ENCODE measurements around the gene TMIGD1.

Gene TMIGD1

GRCh38 chr17:30379303-30379902, 45.5 kb upstream of the TMIGD1 start:
- peak overlapping the region; percentile 74 for H3K4me3 ChIP-seq (ENCODE audit: low read depth, low read length)
- peak; percentile 47 for DNase-seq (ENCODE audit: low read depth)
- TF ChIP-seq POLR2A (IDR thresholded peaks at IDR 0.05; ENCODE audit: extremely low read depth, insufficient read length) (no peak), MAX (IDR thresholded peaks at IDR 0.05; ENCODE audit: low read depth, low read length) (peak; percentile 23; the same call in 1 of the 2 replicates)

DNA sequence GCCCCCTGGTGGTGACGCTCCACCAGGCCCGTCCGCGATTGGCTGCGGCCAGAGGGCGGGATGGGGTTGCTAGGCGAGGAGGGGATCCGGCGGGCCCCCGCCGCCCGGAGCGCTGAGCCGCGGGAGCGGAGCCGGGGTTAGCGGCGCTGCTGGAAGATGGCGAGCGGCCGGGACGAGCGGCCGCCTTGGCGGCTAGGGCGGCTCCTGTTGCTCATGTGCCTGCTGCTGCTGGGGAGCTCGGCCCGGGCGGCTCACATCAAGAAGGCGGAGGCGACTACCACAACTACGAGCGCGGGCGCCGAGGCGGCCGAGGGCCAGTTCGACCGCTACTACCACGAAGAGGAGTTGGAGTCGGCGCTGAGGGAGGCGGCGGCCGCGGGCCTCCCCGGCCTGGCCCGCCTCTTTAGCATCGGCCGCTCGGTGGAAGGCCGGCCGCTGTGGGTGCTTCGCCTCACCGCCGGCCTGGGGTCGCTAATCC, 45.0 kb upstream of the TMIGD1 start, which contains the start of gene CPD:
Gene CPD (plus strand): TSS at position 103 of the 478 bp plus-strand sequence. CDS start 54 bp downstream, at position 157.
- DNase-seq (ENCODE audit: low read depth), result peak; percentile 97
- TF ChIP-seq MAX (IDR thresholded peaks at IDR 0.05; ENCODE audit: low read depth, low read length) (no peak), POLR2A (IDR thresholded peaks at IDR 0.05; ENCODE audit: extremely low read depth, insufficient read length) (peak; percentile 75), CTCF (IDR thresholded peaks at IDR 0.05; ENCODE audit: low read depth, low read length) (no peak), MYC (IDR thresholded peaks at IDR 0.05; ENCODE audit: low read depth, low read length) (no peak)

DNA sequence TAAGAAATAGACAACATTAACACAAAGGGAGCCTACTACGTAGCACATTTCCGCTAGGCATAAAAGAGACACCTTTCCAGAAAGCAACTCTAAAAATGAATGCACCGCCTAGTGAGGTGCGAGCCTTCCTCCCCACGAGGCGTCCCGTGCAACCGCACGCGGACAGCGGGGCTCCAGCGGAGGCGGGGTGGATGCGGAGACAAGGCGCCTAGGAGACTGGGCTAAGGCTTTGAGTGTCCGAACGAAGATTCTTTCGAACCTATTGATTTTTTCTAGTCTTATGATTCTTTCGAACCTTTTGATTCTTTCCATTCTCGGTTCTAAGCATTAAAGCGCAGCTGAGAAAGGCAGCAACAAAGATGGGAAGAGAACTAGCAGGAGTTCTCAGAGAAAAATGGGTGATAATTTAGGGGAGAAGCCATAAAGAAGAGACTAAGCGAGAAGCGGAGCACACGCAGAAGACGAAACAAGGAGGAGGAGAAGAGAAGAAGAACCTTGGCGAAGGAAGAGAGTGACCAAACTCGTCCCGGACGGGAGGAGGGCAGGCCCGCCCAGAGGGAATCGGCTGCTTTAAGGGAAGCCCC, 44.5 kb upstream of the TMIGD1 start:
- H3K4me3 ChIP-seq (ENCODE audit: low read depth, low read length), result peak overlapping the region; percentile 51
- DNase-seq (ENCODE audit: low read depth), result no peak
- TF ChIP-seq POLR2A (IDR thresholded peaks at IDR 0.05; ENCODE audit: extremely low read depth, insufficient read length) (no peak), CTCF (IDR thresholded peaks at IDR 0.05; ENCODE audit: low read depth, low read length) (no peak), MYC (IDR thresholded peaks at IDR 0.05; ENCODE audit: low read depth, low read length) (no peak), MAX (IDR thresholded peaks at IDR 0.05; ENCODE audit: low read depth, low read length) (no peak)

More for the DNA sequence above, 45.0 kb upstream of the TMIGD1 start, which contains the start of gene CPD:
- peak within 1 kb of the TSS; percentile 74 for H3K4me3 ChIP-seq (ENCODE audit: low read depth, low read length)

- TF ChIP-seq MYC (IDR thresholded peaks at IDR 0.05; ENCODE audit: low read depth, low read length) (no peak), POLR2A (IDR thresholded peaks at IDR 0.05; ENCODE audit: extremely low read depth, insufficient read length) (no peak), MAX (IDR thresholded peaks at IDR 0.05; ENCODE audit: low read depth, low read length) (no peak), CTCF (IDR thresholded peaks at IDR 0.05; ENCODE audit: low read depth, low read length) (no peak)
- no peak for DNase-seq (ENCODE audit: low read depth)
- no peak overlapping the region for H3K4me3 ChIP-seq (ENCODE audit: low read depth, low read length)
Observed at GRCh38 chr17:30377574-30378240, 43.9 kb upstream of the TMIGD1 start.

DNA sequence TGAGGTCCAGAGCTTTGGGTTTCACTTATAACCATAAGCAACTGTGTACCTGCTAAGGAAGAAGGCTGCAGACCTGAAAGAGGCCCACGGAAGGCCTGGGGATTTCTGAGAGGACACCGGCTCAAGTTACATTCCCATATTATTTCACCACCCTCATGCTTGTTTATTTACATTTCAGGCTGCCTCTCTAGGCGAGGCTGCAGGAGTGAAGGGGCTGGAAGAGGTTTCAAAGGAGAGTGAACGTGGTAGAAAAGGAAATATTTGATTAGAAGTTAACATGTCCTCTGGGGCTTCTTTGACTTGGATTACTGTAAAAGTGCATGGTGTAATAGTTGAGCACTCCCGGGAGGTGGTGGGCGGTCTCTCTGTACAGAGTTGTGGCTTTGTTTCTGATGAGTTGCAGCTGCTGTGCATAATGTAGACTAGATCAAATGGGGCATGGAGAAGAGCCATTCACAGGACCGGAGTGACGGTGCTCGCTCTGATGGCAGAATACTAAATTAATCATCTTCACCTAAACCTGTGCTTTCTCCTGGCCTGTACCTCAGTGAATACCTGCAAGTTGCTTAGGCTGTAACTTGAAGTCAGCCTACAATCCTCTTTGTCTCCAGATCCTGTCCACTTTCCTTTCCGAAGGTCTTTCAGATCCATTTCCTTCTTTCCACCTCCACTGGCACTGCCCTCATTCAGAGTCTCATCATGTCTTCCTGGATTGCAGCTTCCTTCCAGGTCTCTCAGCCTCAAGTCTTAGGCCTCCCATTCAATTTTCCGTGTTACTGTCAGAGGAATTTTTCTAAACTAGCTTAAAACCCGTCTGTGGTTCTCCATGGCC, 43.0 kb upstream of the TMIGD1 start:
- peak; percentile 85 for DNase-seq (ENCODE audit: low read depth)
- TF ChIP-seq MAX (IDR thresholded peaks at IDR 0.05; ENCODE audit: low read depth, low read length), result peak; percentile 45; the same call in 1 of the 2 replicates
- no peak for TF ChIP-seq POLR2A (IDR thresholded peaks at IDR 0.05; ENCODE audit: extremely low read depth, insufficient read length)
- TF ChIP-seq MYC (IDR thresholded peaks at IDR 0.05; ENCODE audit: low read depth, low read length), result peak; percentile 34; the same call in 1 of the 2 replicates
- H3K4me3 ChIP-seq (ENCODE audit: low read depth, low read length), result no peak overlapping the region

DNA sequence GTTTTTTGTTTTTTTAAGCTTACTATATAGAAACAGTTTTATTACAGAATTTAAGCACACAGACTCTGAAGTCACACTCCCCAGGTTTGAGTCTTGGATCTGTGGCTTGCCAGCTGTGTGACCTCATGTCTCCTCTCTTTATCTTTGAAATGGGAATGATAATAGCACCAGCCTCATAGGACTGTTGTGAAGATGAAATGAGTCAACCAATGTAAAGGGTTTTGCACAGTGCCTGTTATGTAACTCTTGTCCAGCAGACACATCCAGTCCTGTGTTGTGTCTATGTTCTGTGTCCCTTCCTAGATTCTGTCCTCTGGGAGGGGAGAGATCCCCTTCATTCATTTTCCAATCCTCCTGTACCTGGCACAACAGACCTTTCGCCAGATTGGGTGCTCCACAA, 41.8 kb upstream of the TMIGD1 start:
- no peak overlapping the region for H3K4me3 ChIP-seq (ENCODE audit: low read depth, low read length)
- peak; percentile 41 for DNase-seq (ENCODE audit: low read depth)
- TF ChIP-seq MAX (IDR thresholded peaks at IDR 0.05; ENCODE audit: low read depth, low read length) (no peak), MYC (IDR thresholded peaks at IDR 0.05; ENCODE audit: low read depth, low read length) (peak; percentile 22; the same call in 1 of the 2 replicates), CTCF (IDR thresholded peaks at IDR 0.05; ENCODE audit: low read depth, low read length) (no peak), POLR2A (IDR thresholded peaks at IDR 0.05; ENCODE audit: extremely low read depth, insufficient read length) (no peak)
